ENCODE measurements around the gene EPN3.

The EPN3 gene

GRCh38 chr17:50572541-50572940 lies 40.0 kb downstream of the EPN3 start:
- ChIA-PET POLR2A (no interaction called here), CTCF (no interaction called here)
- DNase-seq (ENCODE audit: extremely low spot score), result no peak
- no peak for TF ChIP-seq TARDBP (IDR thresholded peaks at IDR 0.05)
- no peak for TF ChIP-seq FOXK2 (IDR thresholded peaks at IDR 0.05)

GRCh38 chr17:50573866-50574611 lies 41.5 kb downstream of the EPN3 start:
- ChIA-PET CTCF (interaction anchor here (0.7 to 0.8 kb wide), 2 partner anchors 11 to 23 kb away, joined by 3 to 5 read pairs; no protein-coding TSS in a partner anchor), POLR2A (no interaction called here)
- no peak for TF ChIP-seq ELF4 (IDR thresholded peaks at IDR 0.05)
- TF ChIP-seq CTBP1 (IDR thresholded peaks at IDR 0.05; ENCODE audit: borderline replicate concordance), result no peak
- no peak for TF ChIP-seq PKNOX1 (IDR thresholded peaks at IDR 0.05)
- no peak for TF ChIP-seq SP1 (IDR thresholded peaks at IDR 0.05)
- no peak for TF ChIP-seq FOXK2 (IDR thresholded peaks at IDR 0.05)
- TF ChIP-seq L3MBTL2 (conservative IDR thresholded peaks at IDR 0.05), result no peak
- TF ChIP-seq TARDBP (IDR thresholded peaks at IDR 0.05), result no peak
- no peak for TF ChIP-seq BHLHE40 (IDR thresholded peaks at IDR 0.05; ENCODE audit: borderline replicate concordance)
- no peak for TF ChIP-seq ZNF384 (IDR thresholded peaks at IDR 0.05)
- no peak for TF ChIP-seq ARNT (IDR thresholded peaks at IDR 0.05)
- TF ChIP-seq NFRKB (IDR thresholded peaks at IDR 0.05), result no peak
- DNase-seq (ENCODE audit: extremely low spot score), result no peak

GRCh38 chr17:50575581-50576210 lies 43.2 kb downstream of the EPN3 start:
- no peak for DNase-seq (ENCODE audit: extremely low spot score)
- no peak for TF ChIP-seq ELF4 (IDR thresholded peaks at IDR 0.05)
- no peak for TF ChIP-seq FOXA1 (IDR thresholded peaks at IDR 0.05)
- no peak for TF ChIP-seq PKNOX1 (IDR thresholded peaks at IDR 0.05)
- TF ChIP-seq SP1 (IDR thresholded peaks at IDR 0.05), result no peak
- no peak for TF ChIP-seq LEF1 (IDR thresholded peaks at IDR 0.05; ENCODE audit: borderline replicate concordance)
- no peak for TF ChIP-seq BHLHE40 (IDR thresholded peaks at IDR 0.05; ENCODE audit: borderline replicate concordance)
- TF ChIP-seq SUZ12 (IDR thresholded peaks at IDR 0.05), result no peak
- TF ChIP-seq FOXK2 (IDR thresholded peaks at IDR 0.05), result no peak
- POLR2A ChIA-PET, result no interaction called here
- CTCF ChIA-PET, result no interaction called here

- no peak for DNase-seq (ENCODE audit: extremely low spot score)
- POLR2A ChIA-PET, result no interaction called here
- CTCF ChIA-PET, result interaction anchor here (0.6 kb wide), 1 partner anchor 13 kb away, joined by 3 read pairs; no protein-coding TSS in a partner anchor
- TF ChIP-seq L3MBTL2 (conservative IDR thresholded peaks at IDR 0.05), result no peak
- no peak for TF ChIP-seq TARDBP (IDR thresholded peaks at IDR 0.05)
- TF ChIP-seq FOXM1 (IDR thresholded peaks at IDR 0.05; ENCODE audit: borderline replicate concordance), result no peak
- no peak for TF ChIP-seq CTBP1 (IDR thresholded peaks at IDR 0.05; ENCODE audit: borderline replicate concordance)
- no peak for TF ChIP-seq NFRKB (IDR thresholded peaks at IDR 0.05)
- no peak for TF ChIP-seq ELF4 (IDR thresholded peaks at IDR 0.05)
- TF ChIP-seq SP1 (IDR thresholded peaks at IDR 0.05), result no peak
- TF ChIP-seq SUZ12 (IDR thresholded peaks at IDR 0.05), result no peak
- no peak for TF ChIP-seq HDGF (IDR thresholded peaks at IDR 0.05; ENCODE audit: borderline replicate concordance)
- TF ChIP-seq ZNF384 (IDR thresholded peaks at IDR 0.05), result no peak
These were observed 44.3 kb downstream of the EPN3 start for GRCh38 chr17:50576864-50577263.

- ChIA-PET POLR2A (no interaction called here), CTCF (no interaction called here)
- TF ChIP-seq TARDBP (IDR thresholded peaks at IDR 0.05) (no peak), ELF4 (IDR thresholded peaks at IDR 0.05) (no peak), NFRKB (IDR thresholded peaks at IDR 0.05) (no peak), FOXA1 (IDR thresholded peaks at IDR 0.05) (no peak), CTBP1 (IDR thresholded peaks at IDR 0.05; ENCODE audit: borderline replicate concordance) (no peak), SUZ12 (IDR thresholded peaks at IDR 0.05) (no peak), HDGF (IDR thresholded peaks at IDR 0.05; ENCODE audit: borderline replicate concordance) (no peak), ARNT (IDR thresholded peaks at IDR 0.05) (no peak), BHLHE40 (IDR thresholded peaks at IDR 0.05; ENCODE audit: borderline replicate concordance) (no peak), PKNOX1 (IDR thresholded peaks at IDR 0.05) (no peak), FOXM1 (IDR thresholded peaks at IDR 0.05; ENCODE audit: borderline replicate concordance) (no peak), FOXK2 (IDR thresholded peaks at IDR 0.05) (no peak), L3MBTL2 (conservative IDR thresholded peaks at IDR 0.05) (no peak)
- no peak for DNase-seq (ENCODE audit: extremely low spot score)
These were observed 45.0 kb downstream of the EPN3 start for GRCh38 chr17:50577451-50577954.

GRCh38 chr17:50578173-50578572 lies 45.6 kb downstream of the EPN3 start:
- ChIA-PET CTCF (no interaction called here), POLR2A (no interaction called here)
- TF ChIP-seq TARDBP (IDR thresholded peaks at IDR 0.05) (no peak), FOXK2 (IDR thresholded peaks at IDR 0.05) (no peak), NFRKB (IDR thresholded peaks at IDR 0.05) (no peak), CTBP1 (IDR thresholded peaks at IDR 0.05; ENCODE audit: borderline replicate concordance) (no peak), ZNF384 (IDR thresholded peaks at IDR 0.05) (no peak), BHLHE40 (IDR thresholded peaks at IDR 0.05; ENCODE audit: borderline replicate concordance) (no peak), FOXA1 (IDR thresholded peaks at IDR 0.05) (no peak), PKNOX1 (IDR thresholded peaks at IDR 0.05) (no peak), ARNT (IDR thresholded peaks at IDR 0.05) (no peak), FOXM1 (IDR thresholded peaks at IDR 0.05; ENCODE audit: borderline replicate concordance) (no peak), SP1 (IDR thresholded peaks at IDR 0.05) (no peak), L3MBTL2 (conservative IDR thresholded peaks at IDR 0.05) (no peak), SUZ12 (IDR thresholded peaks at IDR 0.05) (no peak), HDGF (IDR thresholded peaks at IDR 0.05; ENCODE audit: borderline replicate concordance) (no peak), LEF1 (IDR thresholded peaks at IDR 0.05; ENCODE audit: borderline replicate concordance) (no peak)
- DNase-seq (ENCODE audit: extremely low spot score), result no peak

Data from HEK293T (cell line).